ENCODE results near the gene GRIK3. TPM values are rescaled to one million over a fixed set of nuclear protein-coding genes. Genes with fewer than 3 reads are reported as not detected.

GRIK3 gene
- not detected in 2 replicates for total RNA-seq

DNA sequence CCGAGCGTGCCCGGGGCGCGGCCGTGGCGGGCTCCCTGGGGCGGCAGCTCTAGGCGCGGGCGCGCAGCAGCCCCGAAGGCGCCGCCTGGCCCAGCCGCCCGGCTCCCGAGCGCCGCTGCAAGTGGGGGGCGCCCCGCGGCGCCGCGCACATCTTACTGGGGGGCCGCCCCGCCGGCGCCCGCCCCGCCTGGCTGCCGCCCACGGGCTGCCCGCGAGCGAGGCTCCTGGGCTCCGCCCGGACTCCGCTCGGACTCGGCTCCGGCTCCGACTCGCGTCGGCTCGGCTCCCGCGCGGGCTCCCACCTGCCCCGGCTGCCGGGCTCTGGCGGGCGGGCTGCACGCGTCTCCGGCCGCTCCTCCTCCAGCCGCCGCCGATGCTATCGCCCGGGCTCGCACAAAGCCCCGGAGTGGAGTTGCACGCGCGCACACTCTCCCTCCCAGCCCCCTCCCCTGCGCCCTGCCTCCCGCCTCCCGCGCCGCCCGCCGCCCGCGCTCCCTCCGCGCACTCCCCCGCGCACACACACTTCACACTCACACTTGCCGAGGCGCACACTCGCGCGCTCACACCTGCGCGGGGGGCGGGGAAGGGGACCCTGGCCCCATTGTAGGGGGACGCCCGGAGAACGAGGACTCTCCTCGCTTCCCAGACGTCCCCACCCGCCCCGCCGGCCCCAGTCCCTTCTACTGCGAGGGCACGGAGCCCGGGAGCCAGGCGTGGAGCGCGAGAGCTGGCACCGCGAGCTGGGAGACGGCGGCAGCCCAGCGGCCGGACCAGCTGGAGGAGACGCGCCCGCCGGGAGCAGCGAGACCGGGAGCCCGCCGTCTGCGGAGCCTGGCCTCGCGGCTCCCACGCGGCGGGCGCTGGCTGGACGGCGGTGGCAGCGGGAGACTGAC, at the start of gene GRIK3:
TSS of gene GRIK3 (minus strand) at position 395 of the 893 bp plus-strand sequence. CDS start 407 bp downstream, outside the sequence.

Measured in articular chondrocyte of knee joint (primary cell).